ENCODE data around the gene GNB1. TPM values are rescaled to one million over a fixed set of nuclear protein-coding genes. Genes with fewer than 3 reads are reported as not detected.

The GNB1 gene
- total and polyA plus RNA-seq, 10 of the 15 experiments (the other 5 are each of a cell fraction or from before 2014, with no cell fraction given): 23.0 to 392 (median 93.9) TPM

DNA sequence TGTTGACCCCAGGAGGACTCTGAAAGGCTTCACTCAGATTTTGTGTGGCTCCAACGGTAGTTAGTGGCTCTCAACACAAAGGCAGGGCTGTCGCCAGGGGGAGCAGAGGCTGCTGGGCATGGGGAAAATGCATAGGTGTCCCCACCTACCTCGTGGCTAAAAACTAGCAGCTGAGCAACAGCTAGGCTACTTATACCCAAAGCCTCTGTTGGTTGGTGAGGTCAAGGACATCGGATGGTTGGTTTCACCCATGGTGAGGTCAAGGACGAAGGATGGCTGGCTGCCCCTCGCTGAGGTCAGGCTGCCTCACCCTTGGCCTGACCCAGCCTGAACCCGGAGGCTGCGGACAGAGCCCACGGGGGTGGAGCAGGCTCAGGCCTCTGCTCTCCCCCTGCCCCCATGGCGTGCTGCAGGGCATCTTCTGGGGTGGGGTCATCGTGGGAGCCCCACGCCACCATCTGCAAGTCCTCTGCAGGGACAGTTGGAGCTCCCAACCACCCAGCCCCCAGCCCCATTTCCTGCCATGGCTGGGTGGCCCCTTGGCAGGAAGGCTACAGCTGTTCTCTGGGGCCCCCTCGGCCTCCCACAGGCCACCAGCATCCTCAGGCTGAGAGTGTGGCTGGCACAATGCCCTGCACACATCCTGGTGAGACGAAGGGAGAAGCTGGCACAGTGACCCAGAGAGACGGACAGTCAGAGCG is 8.5 kb upstream of the GNB1 start:
- POLR2A ChIA-PET: interaction anchor here (1.4 to 2.8 kb wide), 2 partner anchors 9 to 32 kb away, joined by 3 to 10 read pairs; no protein-coding TSS in a partner anchor
- no peak overlapping the region for H3K4me2 ChIP-seq (ENCODE audit: control insufficient read depth, insufficient read depth)
- H3K9me3 ChIP-seq (replicated peaks; ENCODE audit: control insufficient read depth, insufficient read depth, low read length): no peaks in the 10 kb centered on the region; the same call in 2 of the 3 replicates
- H3K27me3 ChIP-seq (replicated peaks in 1 of 2; ENCODE audit: control insufficient read depth in 2 of 2, insufficient read depth in 2 of 2, low read length in 1 of 2): no peaks in the 10 kb centered on the region
- H3K36me3 ChIP-seq (ENCODE audit: control insufficient read depth in 2 of 2, insufficient read depth in 2 of 2, low read length in 1 of 2): no peaks in the 10 kb centered on the region
- peaks cover 9% of the 10 kb centered on the region for H3K4me1 ChIP-seq (ENCODE audit: control insufficient read depth, insufficient read depth, low read length)
- no peak overlapping the region for H3K27ac ChIP-seq (ENCODE audit: control insufficient read depth, insufficient read depth)
- H3K4me3 ChIP-seq: no peak overlapping the region
- no peak for FAIRE-seq
- intact Hi-C loops (cut with micrococcal nuclease; ENCODE audit: unreplicated experiment): no loop called here
- no peak for DNase-seq (ENCODE audit: low read depth, low spot score)
- BruUV-seq (replicated peaks): no TSS peak
- H2AFZ ChIP-seq (ENCODE audit: control insufficient read depth, low read depth, low read length): no peak overlapping the region
- H4K20me1 ChIP-seq (ENCODE audit: control insufficient read depth, insufficient read depth): no peaks in the 10 kb centered on the region
- SMC1A ChIA-PET (ENCODE audit: uncharacterized antibody, unreplicated experiment): interaction anchor here (1.2 kb wide), 2 partner anchors 8 to 71 kb away, joined by 3 read pairs; no protein-coding TSS in a partner anchor
- 18% methylated on average over 16 of the region's 16 CpGs for WGBS (ENCODE audit: insufficient coverage, insufficient replicate concordance, low lambda C conversion rate, missing lambda C conversion rate)
- in situ Hi-C loops (cut with MboI): no loop called here
- H3K79me2 ChIP-seq (ENCODE audit: control insufficient read depth, insufficient read depth, low read length): no peaks in the 10 kb centered on the region
- RAD21 ChIA-PET (ENCODE audit: unreplicated experiment): interaction anchor here (1.2 to 5.6 kb wide), 2 partner anchors 8 to 123 kb away, joined by 3 to 28 read pairs; no protein-coding TSS in a partner anchor
- peak; percentile 75 for ATAC-seq
- no peak overlapping the region for H3K9ac ChIP-seq (ENCODE audit: control insufficient read depth, insufficient read depth, low read length)
- TF ChIP-seq SMC3 (IDR thresholded peaks at IDR 0.05; ENCODE audit: borderline replicate concordance, low read length): peak; percentile 20; the same call in 1 of the 2 replicates
- TF ChIP-seq CHD4 (IDR thresholded peaks at IDR 0.05): no peak
- TF ChIP-seq, protein P1, sequence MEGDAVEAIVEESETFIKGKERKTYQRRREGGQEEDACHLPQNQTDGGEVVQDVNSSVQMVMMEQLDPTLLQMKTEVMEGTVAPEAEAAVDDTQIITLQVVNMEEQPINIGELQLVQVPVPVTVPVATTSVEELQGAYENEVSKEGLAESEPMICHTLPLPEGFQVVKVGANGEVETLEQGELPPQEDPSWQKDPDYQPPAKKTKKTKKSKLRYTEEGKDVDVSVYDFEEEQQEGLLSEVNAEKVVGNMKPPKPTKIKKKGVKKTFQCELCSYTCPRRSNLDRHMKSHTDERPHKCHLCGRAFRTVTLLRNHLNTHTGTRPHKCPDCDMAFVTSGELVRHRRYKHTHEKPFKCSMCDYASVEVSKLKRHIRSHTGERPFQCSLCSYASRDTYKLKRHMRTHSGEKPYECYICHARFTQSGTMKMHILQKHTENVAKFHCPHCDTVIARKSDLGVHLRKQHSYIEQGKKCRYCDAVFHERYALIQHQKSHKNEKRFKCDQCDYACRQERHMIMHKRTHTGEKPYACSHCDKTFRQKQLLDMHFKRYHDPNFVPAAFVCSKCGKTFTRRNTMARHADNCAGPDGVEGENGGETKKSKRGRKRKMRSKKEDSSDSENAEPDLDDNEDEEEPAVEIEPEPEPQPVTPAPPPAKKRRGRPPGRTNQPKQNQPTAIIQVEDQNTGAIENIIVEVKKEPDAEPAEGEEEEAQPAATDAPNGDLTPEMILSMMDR (IDR thresholded peaks at IDR 0.05 in 2 of 3, conservative IDR thresholded peaks at IDR 0.05 in 1 of 3; ENCODE audit: control insufficient read depth in 2 of 3, extremely low read depth in 1 of 3, insufficient read depth in 1 of 3, low read depth in 3 of 3, low read length in 3 of 3): peak; percentile 43 to 46 (median 45); a peak in 5 of 6 replicates
- CTCF ChIA-PET: interaction anchor here (0.6 to 2.8 kb wide), 5 partner anchors 9 to 178 kb away, joined by 3 to 9 read pairs (median 4); no protein-coding TSS in a partner anchor

Measured in GM12878 (cell line).